ENCODE results near the gene MPI. TPM values are rescaled to one million over a fixed set of nuclear protein-coding genes. Genes with fewer than 3 reads are reported as not detected.
A peak's percentile ranks its signal among the peaks of the same experiment; 100 is the strongest.

MPI gene
- polyA plus RNA-seq, 1 of the 3 experiments (the other 2 are of a cell fraction), result 58.2 TPM

DNA sequence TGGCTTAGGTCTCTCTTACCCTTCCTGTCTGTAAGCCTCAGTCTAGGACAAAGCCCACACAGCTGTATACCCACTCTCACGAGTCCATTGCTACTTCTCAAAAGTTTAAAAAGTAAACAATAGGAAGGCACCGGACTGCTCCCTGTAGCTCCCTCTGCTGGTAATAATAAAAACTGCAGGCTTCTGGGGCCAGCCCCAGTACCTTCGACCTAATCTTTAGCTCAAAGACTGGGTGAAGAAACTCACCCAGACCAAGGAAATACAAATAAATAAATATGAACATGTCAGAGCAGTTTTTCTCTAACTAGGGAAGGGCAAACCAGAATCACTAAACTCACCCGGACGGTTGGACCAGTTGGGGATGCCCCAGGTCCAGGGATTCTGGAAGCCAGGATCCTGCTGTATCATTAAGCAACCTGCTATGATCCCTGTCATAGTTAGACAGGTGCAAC is 11.8 kb downstream of the MPI start (continued):
- TF ChIP-seq ZBTB33 (IDR thresholded peaks at IDR 0.05; ENCODE audit: borderline replicate concordance, low read depth) (no peak), RAD21 (IDR thresholded peaks at IDR 0.05; ENCODE audit: low read length) (peak; percentile 64), CTCF (IDR thresholded peaks at IDR 0.05) (peak; percentile 96)

DNA sequence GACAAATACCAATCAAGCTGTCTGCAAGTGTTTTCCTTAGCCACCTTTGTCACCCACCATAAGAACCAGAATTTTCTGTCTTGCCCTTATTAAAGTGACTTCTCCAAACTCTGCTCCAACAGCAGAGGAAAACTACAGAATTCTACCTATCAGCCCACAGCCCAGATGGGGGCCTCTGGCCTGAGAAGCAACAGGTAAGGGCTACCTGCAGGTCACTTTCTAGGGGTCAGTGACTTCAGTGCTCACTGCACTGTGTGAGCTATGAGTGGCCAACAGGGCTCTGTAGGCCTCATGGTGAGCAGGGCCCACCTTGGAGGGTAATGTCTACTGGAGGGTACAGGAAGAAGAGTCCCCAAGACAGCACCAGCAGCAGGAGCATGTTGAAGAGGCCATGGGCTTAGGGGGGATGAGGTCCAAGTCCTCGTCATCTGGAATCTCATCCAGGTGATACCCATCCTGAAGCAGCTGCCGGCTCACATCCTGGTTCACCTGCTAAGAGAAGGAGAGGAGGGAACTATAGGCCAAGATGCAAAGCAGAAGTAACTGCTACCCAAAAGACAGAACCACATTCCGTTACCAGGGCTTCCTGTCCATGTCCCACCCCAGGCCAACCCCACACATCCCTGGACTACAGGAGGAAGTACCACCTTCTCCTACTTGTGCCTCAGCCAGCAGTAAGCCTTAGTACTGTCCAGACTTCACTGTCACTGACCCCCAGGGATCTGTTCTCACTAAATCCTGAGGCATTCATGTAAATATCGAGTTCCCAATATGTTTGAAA is 12.6 kb downstream of the MPI start:
- Histone ChIP-seq H3K27ac (ENCODE audit: low read depth in 2 of 2, low read length in 1 of 2) (no peak overlapping the region), H3K4me2 (no peak overlapping the region), H3K4me3 (ENCODE audit: low read depth in 2 of 2, low read length in 1 of 2) (no peak overlapping the region), H4K20me1 (ENCODE audit: insufficient read depth) (no peaks in the 10 kb centered on the region; the same call in 1 of the 2 replicates), H3K27me3 (ENCODE audit: insufficient read depth) (no peaks in the 10 kb centered on the region), H3K9me3 (no peaks in the 10 kb centered on the region), H3K36me3 (replicated peaks in 1 of 2; ENCODE audit: control insufficient read depth in 1 of 2, insufficient read depth in 2 of 2, low read length in 1 of 2) (peaks cover 41 to 53% of the 10 kb centered on the region in 2 experiments), H3K9me2 (no peaks in the 10 kb centered on the region), H3K9ac (no peak overlapping the region), H3K4me1 (ENCODE audit: control insufficient read depth in 1 of 2, insufficient read depth in 2 of 2, low read depth in 1 of 2, low read length in 1 of 2) (peaks cover 7 to 20% of the 10 kb centered on the region in 2 experiments; a peak in 3 of 4 replicates), H2AFZ (ENCODE audit: low read depth) (no peak overlapping the region), H3F3A (replicated peaks; ENCODE audit: insufficient read depth) (peaks cover 12% of the 10 kb centered on the region), H3K79me2 (ENCODE audit: insufficient read depth) (peaks cover 28% of the 10 kb centered on the region)
- ChIA-PET POLR2A (interaction anchor here (0.6 to 1.8 kb wide), 7 partner anchors 10 to 132 kb away, joined by 3 to 7 read pairs (median 4); partner anchors contain the start of genes COX5A, MPI and SCAMP2), CTCF (interaction anchor here (0.6 to 3.4 kb wide), 53 partner anchors 9 to 292 kb away, joined by 3 to 33 read pairs (median 5); partner anchors contain the start of genes COX5A, CPLX3, CSK and MPI)
- TF ChIP-seq NFIC (IDR thresholded peaks at IDR 0.05; ENCODE audit: borderline replicate concordance), result no peak
- TF ChIP-seq SIN3A (IDR thresholded peaks at IDR 0.05; ENCODE audit: borderline replicate concordance, low read depth, low read length), result no peak
- no peak for TF ChIP-seq MEF2A (IDR thresholded peaks at IDR 0.05; ENCODE audit: borderline replicate concordance, low read depth)
- no peak for TF ChIP-seq FOSL2 (IDR thresholded peaks at IDR 0.05; ENCODE audit: borderline replicate concordance, low read depth)
- no peak for TF ChIP-seq NRF1 (IDR thresholded peaks at IDR 0.05; ENCODE audit: low read depth, low read length)
- TF ChIP-seq CHD2 (IDR thresholded peaks at IDR 0.05; ENCODE audit: low read length, partially characterized antibody), result no peak
- no peak for TF ChIP-seq POLR2AphosphoS5 (IDR thresholded peaks at IDR 0.05; ENCODE audit: low read depth, low read length)
- TF ChIP-seq, protein P1, sequence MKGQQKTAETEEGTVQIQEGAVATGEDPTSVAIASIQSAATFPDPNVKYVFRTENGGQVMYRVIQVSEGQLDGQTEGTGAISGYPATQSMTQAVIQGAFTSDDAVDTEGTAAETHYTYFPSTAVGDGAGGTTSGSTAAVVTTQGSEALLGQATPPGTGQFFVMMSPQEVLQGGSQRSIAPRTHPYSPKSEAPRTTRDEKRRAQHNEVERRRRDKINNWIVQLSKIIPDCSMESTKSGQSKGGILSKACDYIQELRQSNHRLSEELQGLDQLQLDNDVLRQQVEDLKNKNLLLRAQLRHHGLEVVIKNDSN (IDR thresholded peaks at IDR 0.05; ENCODE audit: borderline replicate concordance, low read depth), result no peak
- no peak for TF ChIP-seq JUND (IDR thresholded peaks at IDR 0.05)
- no peak for TF ChIP-seq GATA2 (CRISPR knock-in tag; IDR thresholded peaks at IDR 0.05)
- TF ChIP-seq TEAD4 (IDR thresholded peaks at IDR 0.05; ENCODE audit: borderline replicate concordance, insufficient read depth), result no peak
- no peak for TF ChIP-seq SMC3 (IDR thresholded peaks at IDR 0.05; ENCODE audit: low read depth, low read length)
- no peak for TF ChIP-seq CTCF (IDR thresholded peaks at IDR 0.05)
- DNase-seq, result no peak
- WGBS (ENCODE audit: low lambda C conversion rate), result 90% methylated on average over 4 of the region's 4 CpGs

Data from SK-N-SH (cell line).